HepG2 (cell line): ENCODE results near the gene SSBP4. TPM values are rescaled to one million over a fixed set of nuclear protein-coding genes. Genes with fewer than 3 reads are reported as not detected.

Source experiments
- ATAC-seq: fragments of 200-7000 bp; cut with Tn5 transposase; 3 replicates; pipeline ENCODE4 v1.9.1; 2020; ENCODE audit warnings: mild to moderate bottlenecking, moderate library complexity
- BruUV-seq: library from RNA; stranded (reverse); fragments of 400-500 nt; replicated peaks from 2 replicates; lab custom pipeline; 2021; lab: Mats Ljungman, UMichigan
- CTCF ChIA-PET: fragments of 300-600 bp; formaldehyde crosslinking; extraction: SDS; loops from one replicate; lab custom pipeline; 2021; ENCODE audit warnings: low total read pairs, inconsistent platforms, low intra/inter-chr PET ratio; lab: Yijun Ruan, JAX
- POLR2A ChIA-PET: fragments of 350-600 bp; sonication (Branson Sonifier 250); formaldehyde crosslinking; loops from one replicate; lab custom pipeline; 2020; ENCODE audit warnings: antibody characterized with exemption, inconsistent platforms; lab: Yijun Ruan, JAX
- DNase-seq: peaks from one replicate; pipeline ENCODE4 v3.0.0-alpha.2; 2015; ENCODE audit warnings: low spot score
- FAIRE-seq: peaks from 3 replicates; lab custom pipeline; 2011; peaks lifted over from hg19 to GRCh38; lab: Jason Lieb, UNC
- H2AFZ ChIP-seq: one replicate; pipeline ENCODE4 v1.6.1; 2011; ENCODE audit warnings: low read length, inconsistent platforms
- H3K27ac ChIP-seq: fragments of 300-600 bp; 3 replicates; pipeline ENCODE4 v1.8.0; 2011; ENCODE audit warnings: mixed run types, mild to moderate bottlenecking, mixed read lengths, low read length, inconsistent platforms; ENCODE audit not compliant: insufficient read depth; ENCODE audit errors: extremely low read length
- H3K27me3 ChIP-seq, 2 experiments: fragments of 200-600 bp in 1 of 2; 2 replicates in 1 of 2; 3 replicates in 1 of 2; pipeline versions ENCODE4 v1.6.0 to v1.8.0; 2011; ENCODE audit warnings: low read length in 2 of 2, mild to moderate bottlenecking in 2 of 2, moderate library complexity in 2 of 2, inconsistent platforms in 1 of 2; ENCODE audit not compliant: insufficient read depth in 2 of 2, control insufficient read depth in 1 of 2
- H3K36me3 ChIP-seq, 2 experiments: fragments of 200-600 bp in 1 of 2; replicated peaks in 1 of 2; 2 replicates in 1 of 2; 3 replicates in 1 of 2; pipeline versions ENCODE4 v1.5.1 to v1.8.0; 2011; ENCODE audit warnings: low read length in 2 of 2, inconsistent platforms in 1 of 2; ENCODE audit not compliant: insufficient read depth in 2 of 2, control insufficient read depth in 1 of 2
- H3K4me1 ChIP-seq: 2 replicates; pipeline ENCODE4 v1.5.1; 2012; ENCODE audit warnings: low read length, inconsistent platforms; ENCODE audit not compliant: insufficient read depth
- H3K4me2 ChIP-seq: 2 replicates; pipeline ENCODE4 v1.6.0; 2011; ENCODE audit warnings: low read depth, low read length, inconsistent platforms
- H3K4me3 ChIP-seq, 3 experiments: fragments of 200-600 bp in 1 of 3; sonication (generic), shearing (Covaris generic) in 1 of 3; replicated peaks in 1 of 3; 2 replicates each; pipeline ENCODE4 v1.5.1; 2011 to 2016; ENCODE audit warnings: low read length in 3 of 3, inconsistent platforms in 2 of 3, low read depth in 2 of 3, mild to moderate bottlenecking in 2 of 3, control low read depth in 1 of 3, mixed read lengths in 1 of 3; ENCODE audit not compliant: insufficient read depth in 1 of 3
- H3K79me2 ChIP-seq: one replicate; pipeline ENCODE4 v1.6.1; 2011; ENCODE audit warnings: low read length, inconsistent platforms; ENCODE audit not compliant: insufficient read depth
- H3K9ac ChIP-seq: 2 replicates; pipeline ENCODE4 v1.6.0; 2011; ENCODE audit warnings: mild to moderate bottlenecking, low read depth, low read length, inconsistent platforms; ENCODE audit not compliant: insufficient read depth
- H3K9me3 ChIP-seq: 2 replicates; pipeline ENCODE4 v1.5.1; 2012; ENCODE audit warnings: mild to moderate bottlenecking, low read length
- H4K20me1 ChIP-seq: 2 replicates; pipeline ENCODE4 v1.6.0; 2011; ENCODE audit warnings: inconsistent platforms, mild to moderate bottlenecking, low read length, moderate library complexity; ENCODE audit not compliant: insufficient read depth
- CSRNP2 ChIP-seq: sonication (generic); formaldehyde crosslinking; conservative IDR thresholded peaks from 2 replicates; pipeline ENCODE4 v1.8.0; 2022; ENCODE audit warnings: low read depth, missing genetic modification reagents
- MED8 ChIP-seq: sonication (generic); formaldehyde crosslinking; IDR thresholded peaks from 2 replicates; pipeline ENCODE4 v1.8.1; 2023; ENCODE audit warnings: mild to moderate bottlenecking, missing genetic modification reagents; ENCODE audit not compliant: insufficient replicate concordance
- NFE2L1 ChIP-seq: sonication (generic); formaldehyde crosslinking; IDR thresholded peaks from 2 replicates; pipeline ENCODE4 v1.4.0; 2020; ENCODE audit warnings: missing genetic modification reagents, mild to moderate bottlenecking, borderline replicate concordance
- NR2C2 ChIP-seq: sonication (generic); formaldehyde crosslinking; IDR thresholded peaks from 2 replicates; pipeline ENCODE4 v1.4.0; 2020; ENCODE audit warnings: missing genetic modification reagents, mild to moderate bottlenecking, moderate library complexity, borderline replicate concordance
- RXRA ChIP-seq: sonication (generic); formaldehyde crosslinking; IDR thresholded peaks from 2 replicates; pipeline ENCODE4 v1.5.1; 2020; ENCODE audit warnings: missing genetic modification reagents
- RXRB ChIP-seq: IDR thresholded peaks from 2 replicates; pipeline ENCODE4 v1.6.1; 2016; ENCODE audit warnings: borderline replicate concordance, missing genetic modification reagents, missing compliant biosample characterization
- TERF1 ChIP-seq: sonication (generic); formaldehyde crosslinking; IDR thresholded peaks from 2 replicates; pipeline ENCODE4 v1.8.0; 2022; ENCODE audit warnings: mild to moderate bottlenecking, missing genetic modification reagents, moderate library complexity
- ZBTB37 ChIP-seq: sonication (generic); formaldehyde crosslinking; IDR thresholded peaks from 2 replicates; pipeline ENCODE4 v1.4.0; 2020; ENCODE audit warnings: mild to moderate bottlenecking, missing genetic modification reagents
- ZNF143 ChIP-seq: sonication (generic); formaldehyde crosslinking; IDR thresholded peaks from 2 replicates; pipeline ENCODE4 v1.4.0; 2020; ENCODE audit warnings: missing genetic modification reagents
- ZNF235 ChIP-seq: sonication (generic); formaldehyde crosslinking; IDR thresholded peaks from 2 replicates; pipeline ENCODE4 v1.8.1; 2023; ENCODE audit warnings: mild to moderate bottlenecking, missing genetic modification reagents, borderline replicate concordance
- ZNF558 ChIP-seq: sonication (generic); formaldehyde crosslinking; IDR thresholded peaks from 2 replicates; pipeline ENCODE4 v1.9.0; 2022; ENCODE audit warnings: mild to moderate bottlenecking, missing genetic modification reagents, borderline replicate concordance
- WGBS: methylation state at CpG from one replicate; pipeline ENCODE4 v1.1.6; 2017; ENCODE audit warnings: low lambda C conversion rate; 5-methylcytosine and 5-hydroxymethylcytosine counted together
- in situ Hi-C: cut with HindIII; loops from 2 replicates; pipeline ENCODE4 v1.10.0; 2017; ENCODE audit warnings: low pct_unique_long_range_greater_than_20kb; ENCODE audit not compliant: extremely low pct_ligation_motif_present
- intact Hi-C: fragments of 100-400 bp; cut with micrococcal nuclease; formaldehyde crosslinking; loops from one replicate; pipeline ENCODE4 v1.10.0; 2022; ENCODE audit not compliant: unreplicated experiment
- polyA plus RNA-seq, 8 experiments: library from polyadenylated mRNA; depleted of rRNA in 3 of 8; stranded (reverse) in 7 of 8; unstranded in 1 of 8; fragments of >200 nt; fragmentation: Illumina TruSeq in 4 of 8; extraction: Trizol in 4 of 8; gene quantifications; 2 replicates each; pipeline versions ENCODE4 v1.2.1 to v1.2.3, GENCODE V29; 2011 to 2016; ENCODE audit warnings: low read depth in 4 of 8, missing spikeins in 1 of 8, mixed read lengths in 1 of 8; ENCODE audit not compliant: insufficient read depth in 1 of 8
- total RNA-seq, 5 experiments: library from RNA; depleted of rRNA; stranded (reverse); fragments of >200 nt; fragmentation: Illumina TruSeq; extraction: Trizol; gene quantifications; 2 replicates each; pipeline ENCODE4 v1.2.3, GENCODE V29; 2016; ENCODE audit warnings: low read depth in 1 of 5

The SSBP4 gene
- total and polyA plus RNA-seq, 2 of the 13 experiments (the other 11 are each of a cell fraction or from before 2014, with no cell fraction given), result 20.8 to 39.5 TPM

- in situ Hi-C loops (no loop called here), intact Hi-C loops (no loop called here)
- no TSS peak for BruUV-seq
- FAIRE-seq, result no peak
- ChIA-PET CTCF (no interaction called here), POLR2A (no interaction called here)
- Histone ChIP-seq H3K36me3 (peaks cover 1 to 3% of the 10 kb centered on the region in 2 experiments; a peak in 2 of 5 replicates), H3K9ac (no peak overlapping the region), H3K27me3 (no peaks in the 10 kb centered on the region), H3K4me1 (no peaks in the 10 kb centered on the region), H4K20me1 (no peaks in the 10 kb centered on the region), H3K9me3 (no peaks in the 10 kb centered on the region), H3K79me2 (no peaks in the 10 kb centered on the region), H3K27ac (no peak overlapping the region), H3K4me3 (no peak overlapping the region), H2AFZ (no peak overlapping the region), H3K4me2 (no peak overlapping the region)
- no peak for DNase-seq
- no peak for TF ChIP-seq CSRNP2 (CRISPR knock-in tag)
- no peak for TF ChIP-seq ZNF143 (CRISPR knock-in tag)
- no peak for TF ChIP-seq NFE2L1 (CRISPR knock-in tag)
- no peak for TF ChIP-seq ZNF235 (CRISPR knock-in tag)
- no peak for TF ChIP-seq TERF1
- TF ChIP-seq NR2C2 (CRISPR knock-in tag), result no peak
- no peak for TF ChIP-seq ZBTB37 (CRISPR knock-in tag)
- TF ChIP-seq RXRA, result no peak
- TF ChIP-seq MED8 (CRISPR knock-in tag), result no peak
- no peak for TF ChIP-seq RXRB (CRISPR knock-in tag)
- no peak for TF ChIP-seq ZNF558 (CRISPR knock-in tag)
- ATAC-seq, result no peak
- WGBS, result 98% methylated on average over 10 of the region's 13 CpGs
These were observed 13.2 kb downstream of the SSBP4 start for GRCh38 chr19:18432275-18433014.
